Upper lobe of left lung (tissue), 6 donors: ENCODE measurements around the gene SNAPC5. TPM values are rescaled to one million over a fixed set of nuclear protein-coding genes. Genes with fewer than 3 reads are reported as not detected.

Experiments
- ATAC-seq, 2 donors: fragments of 200-7000 bp; cut with Tn5 transposase; one replicate each; pipeline ENCODE4 v1.9.1; 2022; ENCODE audit warnings: mild to moderate bottlenecking in 2 of 2, moderate library complexity in 2 of 2; ENCODE audit not compliant: low FRiP score in 2 of 2
- DNase-seq, 2 donors: peaks; one replicate each; pipeline ENCODE4 v3.0.0-alpha.2; 2019 to 2020
- H3K27ac ChIP-seq, 4 donors: fragments of 200-600 bp; sonication (generic); one replicate each; pipeline ENCODE4 v1.5.1; 2016 to 2019
- H3K27me3 ChIP-seq, 4 donors: fragments of 200-600 bp; sonication (generic); one replicate each; pipeline ENCODE4 v1.5.1; 2017 to 2019
- H3K36me3 ChIP-seq, 4 donors: fragments of 200-600 bp; sonication (generic); one replicate each; pipeline ENCODE4 v1.5.1; 2016 to 2019
- H3K4me1 ChIP-seq, 4 donors: fragments of 200-600 bp; sonication (generic); one replicate each; pipeline ENCODE4 v1.5.1; 2018 to 2019
- H3K4me3 ChIP-seq, 4 donors: fragments of 200-600 bp; sonication (generic); one replicate each; pipeline ENCODE4 v1.5.1; 2017 to 2019; ENCODE audit warnings: mild to moderate bottlenecking in 2 of 4, moderate library complexity in 1 of 4
- H3K9me3 ChIP-seq, 4 donors: fragments of 200-600 bp; sonication (generic); one replicate each; pipeline ENCODE4 v1.5.1; 2018 to 2019
- EP300 ChIP-seq, 4 donors: sonication (generic); formaldehyde crosslinking; IDR thresholded peaks; one replicate each; pipeline ENCODE4 v1.5.1; 2017; ENCODE audit warnings: antibody characterized with exemption in 4 of 4, control low read depth in 2 of 4
- POLR2A ChIP-seq, 4 donors: fragments of 450-650 bp; IDR thresholded peaks; one replicate each; pipeline ENCODE4 v1.5.1; 2016 to 2017; ENCODE audit warnings: antibody characterized with exemption in 4 of 4, mild to moderate bottlenecking in 2 of 4
- POLR2AphosphoS5 ChIP-seq, 2 donors: sonication (generic); formaldehyde crosslinking; IDR thresholded peaks; one replicate each; pipeline ENCODE4 v1.5.1; 2017; ENCODE audit warnings: antibody characterized with exemption in 2 of 2
- WGBS, 2 donors: methylation state at CpG; one replicate each; pipeline ENCODE4 v1.1.5; 2017 to 2018; 5-methylcytosine and 5-hydroxymethylcytosine counted together
- total RNA-seq, 6 donors: library from RNA; depleted of rRNA in 4 of 6; stranded (reverse); fragments of >200 nt in 4 of 6; gene quantifications; one replicate each; pipeline versions ENCODE4 v1.1.0 to v1.2.1, GENCODE V29; 2016 to 2021
- TF ChIP-seq, protein P1 (sequence below), 6 experiments: fragments of 450-650 bp in 4 of 6; fragments of 200-600 bp in 2 of 6; sonication (generic) in 2 of 6; IDR thresholded peaks; one replicate each; pipeline ENCODE4 v1.5.1; 2016 to 2019; ENCODE audit warnings: antibody characterized with exemption in 6 of 6
- donor health status: DM: no; HTN: no; CAD: no; lungs with moderate emphysema.
- donor health status: DM: no; HTN: yes; CAD: no; lungs with severe emphysema.

The SNAPC5 gene
- total RNA-seq, 6 donors from 2014 or later: 19.0 to 35.1 (median 25.5) TPM

DNA sequence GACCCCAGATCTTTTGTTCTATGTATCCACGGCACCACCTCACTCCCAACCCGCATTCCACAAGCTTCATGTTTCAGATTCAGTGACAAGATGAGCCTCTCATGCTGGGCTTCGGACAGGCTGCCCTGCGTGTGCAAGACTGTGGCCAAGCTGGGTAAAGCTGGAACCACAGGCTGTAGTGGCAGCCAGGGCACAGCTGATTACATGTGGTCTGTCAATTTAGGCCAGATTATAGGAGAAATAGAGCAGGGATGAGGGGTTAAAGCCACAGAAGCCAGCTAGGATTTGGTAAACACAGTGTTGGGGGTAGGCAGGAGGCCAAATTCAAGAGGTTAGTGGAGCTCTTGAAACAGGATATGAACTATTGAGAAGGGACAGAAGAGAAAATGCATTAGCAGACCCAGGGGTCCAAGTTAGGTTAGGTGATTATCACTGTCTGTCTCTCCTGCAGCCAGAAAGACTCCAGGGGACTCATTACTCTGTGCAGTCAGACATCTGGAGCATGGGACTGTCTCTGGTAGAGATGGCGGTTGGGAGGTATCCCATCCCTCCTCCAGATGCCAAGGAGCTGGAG lies 12.9 kb downstream of the SNAPC5 start:
- H3K4me1 ChIP-seq: peaks cover 0 to 10% (median 6%) of the 10 kb centered on the region in 4 donors
- no peak overlapping the region for H3K4me3 ChIP-seq
- H3K27ac ChIP-seq: peak overlapping the region in 1 of 4 donors; percentile 30
- H3K9me3 ChIP-seq: no peaks in the 10 kb centered on the region
- ATAC-seq: no peak
- DNase-seq: no peak
- H3K27me3 ChIP-seq: no peaks in the 10 kb centered on the region
- WGBS, 2 donors: 91 to 99% methylated on average over 5 of the region's 5 CpGs
- TF ChIP-seq, protein P1, sequence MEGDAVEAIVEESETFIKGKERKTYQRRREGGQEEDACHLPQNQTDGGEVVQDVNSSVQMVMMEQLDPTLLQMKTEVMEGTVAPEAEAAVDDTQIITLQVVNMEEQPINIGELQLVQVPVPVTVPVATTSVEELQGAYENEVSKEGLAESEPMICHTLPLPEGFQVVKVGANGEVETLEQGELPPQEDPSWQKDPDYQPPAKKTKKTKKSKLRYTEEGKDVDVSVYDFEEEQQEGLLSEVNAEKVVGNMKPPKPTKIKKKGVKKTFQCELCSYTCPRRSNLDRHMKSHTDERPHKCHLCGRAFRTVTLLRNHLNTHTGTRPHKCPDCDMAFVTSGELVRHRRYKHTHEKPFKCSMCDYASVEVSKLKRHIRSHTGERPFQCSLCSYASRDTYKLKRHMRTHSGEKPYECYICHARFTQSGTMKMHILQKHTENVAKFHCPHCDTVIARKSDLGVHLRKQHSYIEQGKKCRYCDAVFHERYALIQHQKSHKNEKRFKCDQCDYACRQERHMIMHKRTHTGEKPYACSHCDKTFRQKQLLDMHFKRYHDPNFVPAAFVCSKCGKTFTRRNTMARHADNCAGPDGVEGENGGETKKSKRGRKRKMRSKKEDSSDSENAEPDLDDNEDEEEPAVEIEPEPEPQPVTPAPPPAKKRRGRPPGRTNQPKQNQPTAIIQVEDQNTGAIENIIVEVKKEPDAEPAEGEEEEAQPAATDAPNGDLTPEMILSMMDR (IDR thresholded peaks at IDR 0.05): no peak
- no peak for TF ChIP-seq POLR2AphosphoS5 (IDR thresholded peaks at IDR 0.05)
- no peak for TF ChIP-seq EP300 (IDR thresholded peaks at IDR 0.05)
- no peak for TF ChIP-seq POLR2A (IDR thresholded peaks at IDR 0.05)
- H3K36me3 ChIP-seq: peaks cover 10 to 72% (median 35%) of the 10 kb centered on the region in 4 donors

- Histone ChIP-seq H3K4me1 (peaks cover 0 to 10% (median 6%) of the 10 kb centered on the region in 4 donors), H3K36me3 (peaks cover 5 to 57% (median 25%) of the 10 kb centered on the region in 4 donors), H3K4me3 (no peak overlapping the region), H3K27ac (peak overlapping the region in 2 of 4 donors; percentile 14 to 46), H3K9me3 (no peaks in the 10 kb centered on the region), H3K27me3 (no peaks in the 10 kb centered on the region)
- WGBS, 2 donors: 64 to 71% methylated on average over 3 of the region's 3 CpGs
- ATAC-seq: peak; percentile 47 to 70
- TF ChIP-seq EP300 (IDR thresholded peaks at IDR 0.05) (no peak), POLR2A (IDR thresholded peaks at IDR 0.05) (no peak), POLR2AphosphoS5 (IDR thresholded peaks at IDR 0.05) (no peak)
- TF ChIP-seq, protein P1 (IDR thresholded peaks at IDR 0.05): no peak
- DNase-seq: peak in 1 of 2 donors; percentile 55
These were observed 14.4 kb downstream of the SNAPC5 start for GRCh38 chr15:66483131-66483566.

DNA sequence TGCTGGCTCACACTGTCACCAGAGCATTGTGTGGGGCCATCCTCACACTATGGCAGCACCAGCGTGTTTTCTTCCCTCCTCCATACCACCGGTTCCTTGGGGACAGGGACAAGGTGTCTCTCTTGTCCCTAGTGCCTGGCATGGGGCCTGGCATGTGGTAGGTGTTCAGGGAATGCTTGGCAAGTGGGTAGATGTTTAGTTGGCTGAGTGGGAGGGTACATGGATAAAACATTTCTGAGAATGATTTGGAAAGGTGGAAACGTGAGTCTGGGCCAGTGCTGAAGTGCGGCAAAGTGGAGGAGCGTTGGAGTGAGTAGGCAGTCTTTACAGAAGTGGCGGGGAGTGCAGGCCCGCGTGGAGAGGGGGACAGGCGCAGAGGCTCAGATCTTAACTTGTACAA lies 15.0 kb downstream of the SNAPC5 start:
- TF ChIP-seq, protein P1 (IDR thresholded peaks at IDR 0.05): no peak
- TF ChIP-seq POLR2AphosphoS5 (IDR thresholded peaks at IDR 0.05) (no peak), EP300 (IDR thresholded peaks at IDR 0.05) (no peak), POLR2A (IDR thresholded peaks at IDR 0.05) (no peak)
- Histone ChIP-seq H3K4me1 (peaks cover 0 to 10% (median 6%) of the 10 kb centered on the region in 4 donors), H3K4me3 (no peak overlapping the region), H3K9me3 (no peaks in the 10 kb centered on the region), H3K36me3 (peaks cover 5 to 51% (median 19%) of the 10 kb centered on the region in 4 donors), H3K27me3 (no peaks in the 10 kb centered on the region), H3K27ac (peak overlapping the region in 2 of 4 donors; percentile 24 to 46)
- DNase-seq (peak; percentile 26 to 42), ATAC-seq (peak; percentile 16 to 41)
- WGBS, 2 donors: 71 to 82% methylated on average over 9 of the region's 9 CpGs

GRCh38 chr15:66481107-66481856 lies 16.3 kb downstream of the SNAPC5 start:
- DNase-seq (no peak), ATAC-seq (no peak)
- Histone ChIP-seq H3K9me3 (no peaks in the 10 kb centered on the region), H3K4me3 (no peak overlapping the region), H3K27ac (no peak overlapping the region), H3K36me3 (peaks cover 4 to 41% (median 15%) of the 10 kb centered on the region in 4 donors), H3K27me3 (no peaks in the 10 kb centered on the region), H3K4me1 (peaks cover 0 to 10% (median 6%) of the 10 kb centered on the region in 4 donors)
- TF ChIP-seq EP300 (IDR thresholded peaks at IDR 0.05): no peak
- TF ChIP-seq POLR2A (IDR thresholded peaks at IDR 0.05): no peak
- no peak for TF ChIP-seq POLR2AphosphoS5 (IDR thresholded peaks at IDR 0.05)
- TF ChIP-seq, protein P1 (IDR thresholded peaks at IDR 0.05): no peak
- 93 to 95% methylated on average over 10 of the region's 10 CpGs for WGBS, 2 donors
